NCI-H69 (cell line): ENCODE measurements around the gene ANGPTL7.
"Not testable (repeated sequence)": the region's sequence is repeated elsewhere in the genome, so short reads cannot be mapped to it uniquely, and the experiment has no call there.

Experiments
- DNase-seq: peaks from one replicate; lab custom pipeline; 2025; lab: John Stamatoyannopoulos, UW

The ANGPTL7 gene

DNA sequence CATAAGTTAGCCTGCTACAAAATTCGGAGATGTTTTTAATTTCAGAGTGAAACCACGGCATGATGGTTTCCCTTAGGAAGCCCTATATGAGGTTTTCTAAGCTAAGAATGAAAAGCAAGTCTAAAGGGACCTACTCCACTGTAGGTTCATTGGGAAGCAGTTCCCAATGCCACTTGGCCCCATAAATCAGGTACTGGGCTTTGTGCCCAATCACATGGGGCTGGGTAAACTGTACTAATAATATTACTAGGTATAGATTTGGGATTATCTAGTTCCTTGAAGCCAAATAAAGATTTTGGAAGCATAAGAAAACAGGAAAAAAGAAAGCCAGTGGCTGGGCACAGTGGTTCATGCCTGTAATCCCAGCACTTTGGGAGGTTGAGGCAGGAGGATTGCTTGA lies 19.1 kb upstream of the ANGPTL7 start:
- DNase-seq, result peak; percentile 10

DNA sequence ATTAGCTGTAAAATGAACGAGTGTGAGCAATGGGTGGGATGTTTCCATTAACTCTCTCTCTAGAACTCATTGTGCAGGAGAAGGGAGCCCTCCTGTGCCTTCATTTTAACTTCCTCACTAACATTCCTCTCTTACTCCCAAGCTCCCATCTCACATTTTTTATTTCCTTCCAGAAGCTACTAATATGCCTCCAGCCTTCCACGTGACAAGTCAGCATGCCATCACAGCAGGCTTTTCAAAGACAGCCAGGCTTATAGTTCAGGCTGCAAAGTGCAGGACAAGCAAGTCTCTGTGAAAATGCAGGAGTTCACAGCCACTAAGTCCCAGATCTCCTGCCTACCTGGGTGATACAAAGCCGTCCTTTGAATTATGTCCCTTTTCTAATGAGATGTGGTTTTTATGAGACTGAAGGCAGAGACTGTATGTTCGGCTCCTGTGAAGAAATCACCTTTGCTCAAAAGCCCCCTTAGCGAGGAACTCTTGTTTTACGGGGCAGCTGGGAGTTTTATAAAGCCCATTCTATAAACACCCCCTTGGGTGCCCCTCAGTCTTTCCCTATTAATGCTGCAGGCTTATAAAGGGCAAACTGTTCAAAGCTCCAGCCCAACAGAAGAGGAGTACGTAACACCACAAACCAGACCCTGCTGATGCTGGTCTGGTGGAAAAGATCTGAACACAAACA lies 14.8 kb upstream of the ANGPTL7 start:
- no peak for DNase-seq

DNA sequence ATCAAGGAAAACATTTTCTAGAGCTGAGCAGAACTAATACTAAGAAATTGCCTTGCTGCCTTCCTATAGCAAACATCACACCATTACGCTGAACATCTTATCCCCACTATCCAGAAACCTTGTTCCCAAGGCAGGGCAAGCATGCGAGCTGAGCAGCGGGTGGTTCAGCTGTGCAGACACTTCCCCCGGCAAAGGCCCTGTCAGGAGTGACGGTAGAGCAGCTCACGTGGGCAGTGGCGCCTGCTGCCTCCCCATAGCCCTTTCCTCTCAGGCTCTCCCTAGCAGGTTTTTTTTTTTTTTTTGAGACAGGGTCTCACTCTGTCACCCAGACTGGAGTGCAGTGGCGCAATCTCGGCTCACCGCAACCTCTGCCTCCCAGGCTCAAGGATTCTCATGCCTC lies 13.7 kb upstream of the ANGPTL7 start:
- DNase-seq, result no peak

DNA sequence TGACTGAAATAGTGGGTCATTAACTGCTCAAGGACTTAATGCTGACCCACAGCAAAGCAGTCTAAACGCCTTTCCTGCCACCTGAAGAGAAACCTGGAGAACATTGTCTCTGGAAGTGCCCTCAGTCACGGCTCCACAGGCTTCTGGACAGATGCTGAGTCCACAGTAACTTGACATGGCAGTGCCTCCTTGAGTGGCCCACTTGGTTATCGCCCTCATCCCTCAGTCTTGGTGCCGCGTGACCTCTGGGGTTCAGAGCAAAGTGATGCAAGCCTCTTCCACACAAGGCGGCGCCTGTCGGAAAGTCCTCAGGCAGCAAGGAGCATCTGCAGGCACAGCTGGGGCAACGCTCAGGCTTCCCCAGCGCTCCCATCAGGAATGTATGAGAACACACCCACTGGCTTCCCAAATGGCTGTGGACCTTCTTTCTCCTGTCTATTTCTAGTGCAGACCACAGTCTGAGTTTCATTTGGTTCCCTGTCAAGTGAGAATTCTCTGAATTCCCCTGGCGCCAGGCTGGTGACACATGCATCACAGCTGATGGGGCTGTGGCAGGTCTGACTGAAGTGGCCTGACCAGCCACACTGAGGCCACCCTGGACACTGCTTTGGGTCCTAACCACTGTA lies 13.0 kb upstream of the ANGPTL7 start:
- DNase-seq, result peak; percentile 2

DNA sequence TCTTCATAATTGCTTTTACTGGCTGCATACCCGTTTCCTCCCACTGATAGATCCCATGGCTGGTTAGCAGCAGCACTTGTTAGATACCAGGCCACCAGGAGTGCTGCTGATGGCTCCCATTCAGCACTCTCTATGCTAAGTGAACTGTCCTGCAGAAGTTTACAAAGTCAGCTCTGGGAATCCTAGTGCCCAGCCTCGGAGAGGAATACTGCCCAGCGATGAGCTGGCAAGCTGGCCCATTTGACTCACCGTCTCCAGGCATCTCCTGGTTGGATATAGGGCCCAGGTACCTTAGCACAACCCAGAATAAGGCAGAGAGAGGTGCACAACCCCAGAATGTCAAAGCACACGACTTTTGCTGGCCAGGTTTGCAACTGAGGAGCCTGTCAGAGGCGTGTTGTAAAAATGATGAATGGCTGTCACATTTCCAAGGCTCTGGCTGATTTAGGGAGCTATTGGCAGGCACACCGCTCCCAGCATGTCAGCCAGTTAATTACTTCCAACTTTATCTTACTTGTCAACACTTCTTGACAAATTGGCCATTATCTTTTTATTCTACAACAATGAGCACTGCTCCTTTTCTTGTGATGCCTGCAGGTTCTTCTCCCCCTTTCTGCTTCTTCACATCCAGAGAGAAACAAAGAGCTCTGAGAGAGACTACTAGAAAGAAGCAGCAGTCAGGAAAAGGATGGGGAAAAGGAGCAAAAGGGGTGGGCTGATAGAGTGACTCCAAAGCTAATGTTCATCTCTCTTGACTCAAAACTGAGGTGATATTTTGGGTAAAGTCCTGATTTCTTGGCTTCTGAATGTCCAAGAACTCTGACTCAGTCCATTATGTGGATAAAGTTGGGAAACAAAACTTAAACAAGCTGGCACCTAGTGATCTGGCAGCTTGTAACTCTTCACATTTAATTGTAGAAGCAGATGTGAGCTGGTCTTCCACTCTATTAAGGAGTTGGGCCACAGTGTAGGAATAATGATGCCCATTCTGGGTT lies 10.8 kb upstream of the ANGPTL7 start:
- DNase-seq, result peak; percentile 84

DNA sequence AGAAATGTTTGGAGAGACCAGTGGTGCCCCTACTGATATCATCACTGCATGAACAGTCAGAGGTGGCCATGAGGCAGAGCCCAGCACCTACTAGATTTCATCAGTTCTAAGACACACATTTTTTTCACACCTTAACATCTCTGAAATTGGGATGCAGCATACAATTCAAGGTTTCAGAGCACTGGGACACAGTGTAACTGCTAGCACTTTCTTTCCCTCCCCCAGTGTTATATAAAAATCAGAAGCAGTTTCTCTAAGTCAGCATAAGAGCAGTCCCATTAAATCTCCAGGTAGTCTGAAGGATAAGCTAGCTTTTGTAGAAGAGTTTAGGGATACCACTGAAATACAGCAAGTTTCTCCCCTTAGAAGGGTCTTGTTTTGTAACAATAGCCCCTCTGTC lies 10.0 kb upstream of the ANGPTL7 start:
- DNase-seq, result peak; percentile 4

DNA sequence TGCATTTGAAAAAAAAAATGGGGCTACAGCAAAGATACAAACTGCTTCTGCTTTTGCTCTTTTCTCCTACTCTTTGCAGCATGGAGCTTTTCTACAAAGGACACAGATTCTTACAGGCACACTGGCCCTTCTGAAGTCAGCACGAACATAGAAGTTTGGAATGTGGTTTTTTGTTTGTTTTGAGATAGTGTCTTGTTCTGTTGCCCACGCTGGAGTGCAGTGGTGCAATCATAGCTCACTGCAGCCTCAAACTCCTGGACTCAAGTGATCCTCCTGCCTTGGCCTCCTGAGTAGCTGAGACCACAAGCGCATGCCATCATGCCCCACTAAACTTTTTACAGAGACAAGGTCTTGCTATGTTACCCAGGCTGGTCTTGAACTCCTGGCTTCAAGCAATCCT lies 9.4 kb upstream of the ANGPTL7 start:
- DNase-seq, result not testable (repeated sequence)

DNA sequence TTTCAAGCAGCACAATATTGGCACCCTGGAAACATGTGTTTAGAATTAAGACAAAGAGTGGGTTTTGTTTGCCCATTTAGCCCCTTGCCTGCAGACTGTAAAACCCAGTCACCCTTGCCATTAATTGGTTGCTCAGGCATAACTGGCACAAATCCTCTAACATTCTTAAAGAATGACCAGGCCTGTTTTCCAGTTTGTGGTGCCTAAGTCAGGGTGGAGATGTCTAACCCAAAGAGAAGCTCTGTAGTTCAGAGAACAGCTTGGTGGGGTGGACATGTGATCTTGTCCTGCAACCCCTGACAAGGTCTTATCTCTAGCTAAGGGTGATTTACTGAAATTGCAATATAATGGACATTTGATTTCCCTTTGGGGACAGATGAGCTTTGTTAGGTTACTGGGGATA lies 8.8 kb upstream of the ANGPTL7 start:
- peak; percentile 48 for DNase-seq

DNA sequence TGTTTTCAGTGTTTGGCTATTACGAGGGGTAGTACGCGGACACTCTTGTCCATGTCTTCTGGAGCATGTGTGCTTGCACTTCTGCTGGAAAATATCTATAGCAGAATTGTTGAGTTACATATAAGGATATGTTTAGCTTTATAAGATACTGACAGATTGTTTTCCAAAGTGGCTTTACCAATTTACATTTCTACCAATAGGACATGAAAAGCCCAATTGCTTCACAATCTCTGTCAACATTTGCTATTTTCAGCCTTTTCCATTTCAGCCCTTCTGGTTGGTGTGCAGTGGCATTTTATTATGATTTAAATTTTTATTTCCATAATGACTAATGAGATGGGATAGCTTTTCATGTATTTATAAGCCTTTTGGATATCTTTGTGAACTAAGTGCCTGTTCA lies 6.3 kb upstream of the ANGPTL7 start:
- DNase-seq, result no peak

DNA sequence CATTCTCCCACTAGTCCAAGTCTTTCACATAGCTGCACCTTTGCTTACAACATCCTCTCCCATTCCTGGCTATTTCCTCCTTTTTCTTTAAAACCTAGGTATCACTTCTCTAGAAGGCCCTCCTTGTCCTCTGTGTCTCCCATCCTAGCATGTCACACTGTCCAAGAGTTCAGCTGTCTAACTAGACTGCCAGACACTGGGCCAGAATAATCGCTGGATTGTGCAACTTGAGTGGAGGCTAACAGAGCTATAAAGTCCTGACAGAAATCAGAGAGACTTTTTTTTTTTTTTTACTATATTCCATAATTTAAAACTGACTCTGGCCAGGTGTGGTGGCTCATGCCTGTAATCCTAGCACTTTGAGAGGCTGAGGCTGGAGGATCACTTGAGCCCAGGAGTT lies 4.2 kb upstream of the ANGPTL7 start:
- no peak for DNase-seq

DNA sequence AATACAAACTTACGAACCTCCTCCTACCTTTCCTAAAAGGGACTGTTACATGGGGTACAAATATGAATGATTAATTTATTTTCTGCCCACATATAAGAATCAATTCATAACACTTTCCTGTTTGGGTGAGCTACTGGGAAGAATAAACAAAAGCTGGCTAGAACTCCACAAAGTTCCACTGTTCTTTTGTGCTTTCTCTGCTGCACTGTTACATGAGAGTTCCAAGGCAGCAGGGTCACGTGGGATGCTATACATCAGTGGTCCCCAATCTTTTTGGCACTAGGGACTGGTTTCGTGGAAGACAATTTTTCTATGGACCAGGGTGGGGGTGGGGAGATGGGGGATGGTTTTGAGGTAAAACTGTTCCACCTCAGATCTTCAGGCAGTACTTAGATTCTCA lies 2.2 kb upstream of the ANGPTL7 start:
- no peak for DNase-seq

DNA sequence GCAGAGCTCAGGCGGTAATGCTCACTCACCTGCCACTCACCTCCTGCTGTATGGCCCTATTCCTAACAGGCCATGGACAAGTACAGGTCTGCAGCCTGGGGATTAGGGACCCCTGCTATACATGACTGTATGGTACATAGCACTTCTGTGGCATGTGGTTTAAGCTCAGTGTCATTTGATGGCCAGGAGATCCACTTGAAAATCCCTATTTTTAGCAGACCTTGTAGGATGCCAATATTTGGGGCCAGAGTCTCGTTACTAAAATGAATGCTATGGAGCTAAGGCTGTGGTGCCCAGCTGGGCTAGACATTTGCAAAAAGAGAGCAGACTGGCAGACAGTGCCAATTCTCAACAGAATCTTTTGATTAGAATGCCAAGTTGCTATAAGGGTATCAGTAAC lies 1.7 kb upstream of the ANGPTL7 start:
- no peak for DNase-seq

DNA sequence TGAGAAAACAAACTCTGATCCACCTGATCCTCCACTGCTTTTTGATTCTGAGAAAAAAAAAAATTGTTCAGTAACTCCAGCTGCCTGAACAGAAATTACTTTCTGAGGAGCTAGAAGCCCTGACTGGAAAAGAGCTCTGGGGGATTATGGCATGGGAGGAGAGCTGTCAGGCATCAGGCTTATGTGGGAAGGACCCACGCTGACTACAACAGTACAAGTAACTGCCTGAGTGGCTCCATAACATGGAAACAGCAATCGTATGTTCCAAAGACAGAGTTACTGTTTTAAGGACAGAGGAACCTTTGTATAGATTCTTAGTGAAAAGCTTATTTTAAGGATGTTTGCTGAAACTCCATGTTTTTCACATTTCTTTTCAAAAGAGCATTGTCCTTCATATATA lies 1.2 kb upstream of the ANGPTL7 start:
- no peak for DNase-seq

DNA sequence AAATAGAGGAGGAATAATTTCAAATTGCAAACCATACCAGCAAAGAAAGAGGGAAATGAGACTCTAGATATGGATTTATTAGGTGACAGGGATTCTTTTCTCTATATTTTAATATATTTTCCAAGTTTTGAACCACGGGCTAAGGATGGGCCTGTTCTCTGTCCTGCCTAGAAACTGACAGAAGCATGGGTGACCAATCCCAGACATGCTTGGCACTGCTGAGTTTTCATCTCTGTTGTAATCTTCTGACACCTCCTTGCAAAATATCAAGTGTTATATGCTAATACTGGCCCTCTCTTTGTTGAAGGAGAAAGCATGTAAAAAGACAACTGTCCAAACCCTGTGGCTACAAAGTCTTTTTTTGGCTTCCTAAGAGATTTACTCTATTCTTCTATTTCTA lies 774 bp upstream of the ANGPTL7 start:
- no peak for DNase-seq

DNA sequence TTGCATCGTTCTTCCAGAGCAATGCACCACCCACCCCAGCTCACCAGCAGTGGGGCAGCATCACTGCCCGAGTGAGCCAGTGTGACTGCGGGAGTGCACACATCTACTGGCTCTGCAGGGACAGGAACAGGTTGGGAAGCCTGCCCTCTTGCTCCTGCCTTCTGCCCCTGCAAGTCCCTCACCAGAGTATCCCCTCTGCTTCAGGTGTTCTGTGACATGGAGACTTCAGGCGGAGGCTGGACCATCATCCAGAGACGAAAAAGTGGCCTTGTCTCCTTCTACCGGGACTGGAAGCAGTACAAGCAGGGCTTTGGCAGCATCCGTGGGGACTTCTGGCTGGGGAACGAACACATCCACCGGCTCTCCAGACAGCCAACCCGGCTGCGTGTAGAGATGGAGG lies 4.2 kb downstream of the ANGPTL7 start:
- no peak for DNase-seq

DNA sequence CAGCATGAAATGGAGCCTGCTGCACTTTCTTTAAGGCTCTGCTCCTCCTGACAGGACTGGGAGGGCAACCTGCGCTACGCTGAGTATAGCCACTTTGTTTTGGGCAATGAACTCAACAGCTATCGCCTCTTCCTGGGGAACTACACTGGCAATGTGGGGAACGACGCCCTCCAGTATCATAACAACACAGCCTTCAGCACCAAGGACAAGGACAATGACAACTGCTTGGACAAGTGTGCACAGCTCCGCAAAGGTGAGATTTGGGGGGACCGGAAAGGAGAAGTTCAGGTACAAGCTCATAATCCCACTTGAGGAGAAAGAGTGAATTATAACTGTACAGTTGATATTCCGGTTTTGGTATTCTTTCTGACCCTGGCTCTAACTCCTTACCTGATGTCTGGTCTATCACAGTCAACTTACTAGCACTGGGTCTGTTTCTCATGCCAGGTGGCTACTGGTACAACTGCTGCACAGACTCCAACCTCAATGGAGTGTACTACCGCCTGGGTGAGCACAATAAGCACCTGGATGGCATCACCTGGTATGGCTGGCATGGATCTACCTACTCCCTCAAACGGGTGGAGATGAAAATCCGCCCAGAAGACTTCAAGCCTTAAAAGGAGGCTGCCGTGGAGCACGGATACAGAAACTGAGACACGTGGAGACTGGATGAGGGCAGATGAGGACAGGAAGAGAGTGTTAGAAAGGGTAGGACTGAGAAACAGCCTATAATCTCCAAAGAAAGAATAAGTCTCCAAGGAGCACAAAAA lies 5.4 kb downstream of the ANGPTL7 start:
- no peak for DNase-seq

DNA sequence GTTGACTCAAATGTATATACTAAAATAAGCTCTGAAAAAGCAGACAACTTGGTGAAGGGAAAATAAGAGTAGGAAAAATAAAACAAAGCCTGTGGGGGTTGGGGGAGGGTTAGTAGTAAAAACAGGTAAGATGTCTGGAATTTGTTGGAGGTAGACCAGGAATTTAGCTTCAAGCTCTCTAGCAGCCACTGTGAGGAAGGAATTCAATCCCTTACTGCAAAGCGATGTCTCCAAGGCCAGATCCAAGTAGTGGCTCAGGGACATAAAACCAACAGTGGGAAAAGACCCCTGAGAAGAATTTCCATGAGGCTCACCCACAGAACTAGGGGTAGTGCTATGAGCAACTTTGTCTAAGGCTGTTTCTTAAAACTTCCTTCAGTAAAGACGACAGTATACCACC lies 7.8 kb downstream of the ANGPTL7 start:
- no peak for DNase-seq

DNA sequence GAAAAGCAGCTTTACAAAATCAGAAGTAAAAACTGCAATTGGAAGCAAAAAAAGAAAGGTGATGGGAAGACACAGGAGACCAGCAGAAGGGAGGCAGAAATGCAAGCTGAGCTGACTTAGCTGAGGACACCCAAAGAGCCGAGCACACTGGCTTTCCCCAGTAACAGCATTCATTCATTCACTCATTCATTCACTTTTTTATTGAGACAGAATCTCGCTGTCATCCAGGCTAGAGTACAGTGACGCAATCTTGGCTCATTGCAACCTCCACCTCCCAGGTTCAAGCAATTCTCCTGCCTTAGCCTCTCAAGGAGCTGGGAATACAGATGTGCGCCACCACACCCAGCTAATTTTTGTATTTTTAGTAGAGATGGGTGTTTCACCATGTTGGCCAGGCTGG lies 8.2 kb downstream of the ANGPTL7 start:
- DNase-seq, result no peak

DNA sequence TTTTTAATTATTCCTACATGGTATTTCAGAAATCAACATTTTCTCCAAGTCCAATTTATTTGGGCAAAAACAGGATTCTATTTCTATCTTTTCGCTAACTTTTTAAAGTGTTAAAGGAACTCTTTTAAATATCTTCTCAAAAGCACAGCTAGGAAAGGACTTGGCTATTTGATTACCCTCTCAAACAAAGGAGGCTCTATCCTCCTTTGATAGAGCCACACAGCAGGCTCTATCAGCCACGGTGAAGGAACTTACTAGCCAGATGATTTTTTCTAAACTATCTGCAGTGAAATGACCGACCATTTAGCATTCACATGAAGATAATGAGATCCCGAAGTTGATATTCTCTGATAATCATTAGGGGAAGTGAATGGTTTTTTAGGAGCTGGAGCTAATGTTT lies 9.1 kb downstream of the ANGPTL7 start:
- DNase-seq, result peak; percentile 42

DNA sequence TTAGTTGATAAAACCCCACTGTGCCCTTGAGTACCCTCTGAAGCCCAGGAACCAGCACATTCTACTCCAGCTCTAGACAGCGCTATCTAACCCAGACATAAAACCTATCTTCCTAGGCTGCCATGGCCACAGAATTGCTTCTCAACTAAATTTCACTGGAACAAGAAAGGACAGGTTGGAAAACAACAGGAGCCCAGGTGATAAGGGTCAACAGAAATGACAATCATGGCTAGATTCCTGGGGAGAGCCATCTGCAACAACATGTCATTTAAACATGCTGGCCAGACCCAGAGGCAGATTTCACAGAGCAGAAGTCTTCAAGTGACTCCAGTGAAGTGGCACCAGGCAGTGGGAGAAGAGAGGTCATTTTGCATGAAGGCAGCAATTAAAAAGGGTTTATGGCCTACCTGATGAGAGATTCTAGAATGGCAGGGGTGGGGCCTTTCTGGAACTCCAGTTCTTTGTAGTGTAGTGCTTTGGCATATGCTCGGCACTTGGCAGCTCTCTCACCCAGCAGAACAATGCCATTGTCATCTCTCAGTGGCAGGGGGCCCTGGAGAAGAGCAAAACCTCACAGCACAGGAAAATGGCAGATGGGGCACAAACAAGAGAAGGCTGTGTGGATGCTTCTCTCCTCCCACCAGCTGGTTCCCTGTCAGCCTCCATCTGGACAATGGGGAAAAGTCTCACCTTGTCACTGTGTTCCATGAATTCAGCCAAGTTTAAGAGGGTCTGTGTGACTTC lies 9.9 kb downstream of the ANGPTL7 start:
- DNase-seq, result peak; percentile 97

DNA sequence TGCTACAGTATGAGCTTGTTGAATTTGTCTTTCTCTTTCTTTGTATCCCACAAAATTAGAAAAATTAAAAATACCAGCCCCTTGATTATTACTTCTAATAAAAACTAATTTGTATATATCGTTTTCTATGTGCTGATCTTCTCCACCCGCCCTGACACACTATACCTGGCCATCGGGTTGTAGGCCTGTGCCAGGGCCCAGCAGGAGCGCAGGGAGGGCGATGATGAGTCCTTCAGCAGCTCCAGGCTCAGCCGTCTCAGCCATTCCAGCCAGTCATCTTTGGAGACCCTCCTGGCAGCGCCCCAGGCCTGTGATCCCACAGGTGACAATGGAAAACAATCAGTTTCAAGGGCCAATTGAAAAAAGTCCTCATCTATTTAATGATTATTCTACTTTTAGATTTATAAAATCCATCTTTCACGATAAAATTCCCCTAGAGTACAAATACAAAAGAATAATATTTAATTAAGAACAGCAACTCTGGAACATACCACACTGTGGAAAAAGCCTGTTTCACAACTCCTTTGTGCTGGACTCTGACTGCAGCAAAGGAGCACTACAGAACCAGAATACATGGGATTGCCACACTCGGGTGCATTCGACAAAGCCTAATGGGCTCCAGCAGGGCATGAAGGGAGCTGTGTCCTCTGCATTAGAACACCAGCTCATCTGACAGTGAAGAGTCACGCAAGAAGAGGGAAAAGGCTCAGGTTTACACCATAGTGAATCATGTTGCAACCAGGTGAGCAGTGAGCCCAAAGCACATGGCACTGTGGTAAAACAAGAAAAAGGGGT lies 15.4 kb downstream of the ANGPTL7 start:
- no peak for DNase-seq
